Tibial nerve (tissue), 4 donors: Measurements from ENCODE around the gene SLIT3. TPM values are rescaled to one million over a fixed set of nuclear protein-coding genes. Genes with fewer than 3 reads are reported as not detected.
A peak's percentile ranks its signal among the peaks of the same experiment; 100 is the strongest.

ENCODE experiments used
- DNase-seq, 2 donors: peaks; one replicate each; pipeline ENCODE4 v3.0.0-alpha.2; 2019; ENCODE audit warnings: low spot score in 2 of 2
- H3K27ac ChIP-seq, 4 donors: fragments of 200-600 bp; sonication (generic) in 3 of 4; one replicate each; pipeline ENCODE4 v1.5.1; 2017 to 2019; ENCODE audit warnings: mild to moderate bottlenecking in 1 of 4
- H3K27me3 ChIP-seq, 2 donors: fragments of 200-600 bp; sonication (generic) in 1 of 2; one replicate each; pipeline versions ENCODE4 v1.5.1 to v1.6.0; 2017 to 2019
- H3K36me3 ChIP-seq, 3 donors: fragments of 200-600 bp; sonication (generic); one replicate each; pipeline ENCODE4 v1.5.1; 2018 to 2019
- H3K4me1 ChIP-seq, 4 donors: fragments of 200-600 bp; sonication (generic) in 3 of 4; one replicate each; pipeline ENCODE4 v1.5.1; 2017 to 2019
- H3K4me3 ChIP-seq, 4 donors: fragments of 200-600 bp; sonication (generic) in 3 of 4; one replicate each; pipeline ENCODE4 v1.5.1; 2017 to 2019; ENCODE audit warnings: mild to moderate bottlenecking in 1 of 4, moderate library complexity in 1 of 4
- H3K9me3 ChIP-seq, 4 donors: fragments of 200-600 bp; sonication (generic) in 3 of 4; one replicate each; pipeline ENCODE4 v1.5.1; 2017 to 2019
- EP300 ChIP-seq, 2 donors: sonication (generic); formaldehyde crosslinking; IDR thresholded peaks; one replicate each; pipeline ENCODE4 v1.6.1; 2017; ENCODE audit warnings: antibody characterized with exemption in 2 of 2, mild to moderate bottlenecking in 1 of 2
- POLR2A ChIP-seq, 2 donors: fragments of 450-650 bp; IDR thresholded peaks; one replicate each; pipeline ENCODE4 v1.6.1; 2017; ENCODE audit warnings: antibody characterized with exemption in 2 of 2, mild to moderate bottlenecking in 2 of 2, moderate library complexity in 2 of 2
- WGBS, 2 donors: methylation state at CpG; one replicate each; pipeline ENCODE4 v1.1.5; 2018; 5-methylcytosine and 5-hydroxymethylcytosine counted together
- total RNA-seq, 4 donors: library from RNA; depleted of rRNA; stranded (reverse); fragments of >200 nt; gene quantifications; one replicate each; pipeline ENCODE4 v1.1.0, GENCODE V29; 2016
- TF ChIP-seq, protein P1 (sequence below), 5 experiments: fragments of 200-600 bp in 3 of 5; fragments of 450-650 bp in 2 of 5; sonication (generic) in 3 of 5; IDR thresholded peaks; one replicate each; pipeline ENCODE4 v1.5.1; 2016 to 2019; ENCODE audit warnings: antibody characterized with exemption in 5 of 5, mild to moderate bottlenecking in 3 of 5, moderate library complexity in 2 of 5

SLIT3 gene
- total RNA-seq, 4 donors from 2014 or later, result 16.6 to 39.0 (median 20.2) TPM

- no peaks in the 10 kb centered on the region for H3K27me3 ChIP-seq
- no peaks in the 10 kb centered on the region for H3K36me3 ChIP-seq
- H3K4me3 ChIP-seq, result no peak overlapping the region
- H3K27ac ChIP-seq, result no peak overlapping the region
- peaks cover 0 to 10% (median 0%) of the 10 kb centered on the region in 4 donors for H3K9me3 ChIP-seq
- H3K4me1 ChIP-seq, result no peaks in the 10 kb centered on the region
- no peak for DNase-seq
- no peak for TF ChIP-seq EP300 (IDR thresholded peaks at IDR 0.05)
- TF ChIP-seq, protein P1, sequence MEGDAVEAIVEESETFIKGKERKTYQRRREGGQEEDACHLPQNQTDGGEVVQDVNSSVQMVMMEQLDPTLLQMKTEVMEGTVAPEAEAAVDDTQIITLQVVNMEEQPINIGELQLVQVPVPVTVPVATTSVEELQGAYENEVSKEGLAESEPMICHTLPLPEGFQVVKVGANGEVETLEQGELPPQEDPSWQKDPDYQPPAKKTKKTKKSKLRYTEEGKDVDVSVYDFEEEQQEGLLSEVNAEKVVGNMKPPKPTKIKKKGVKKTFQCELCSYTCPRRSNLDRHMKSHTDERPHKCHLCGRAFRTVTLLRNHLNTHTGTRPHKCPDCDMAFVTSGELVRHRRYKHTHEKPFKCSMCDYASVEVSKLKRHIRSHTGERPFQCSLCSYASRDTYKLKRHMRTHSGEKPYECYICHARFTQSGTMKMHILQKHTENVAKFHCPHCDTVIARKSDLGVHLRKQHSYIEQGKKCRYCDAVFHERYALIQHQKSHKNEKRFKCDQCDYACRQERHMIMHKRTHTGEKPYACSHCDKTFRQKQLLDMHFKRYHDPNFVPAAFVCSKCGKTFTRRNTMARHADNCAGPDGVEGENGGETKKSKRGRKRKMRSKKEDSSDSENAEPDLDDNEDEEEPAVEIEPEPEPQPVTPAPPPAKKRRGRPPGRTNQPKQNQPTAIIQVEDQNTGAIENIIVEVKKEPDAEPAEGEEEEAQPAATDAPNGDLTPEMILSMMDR (IDR thresholded peaks at IDR 0.05), result no peak
- TF ChIP-seq POLR2A (IDR thresholded peaks at IDR 0.05), result no peak
- 68 to 84% methylated on average over 2 of the region's 2 CpGs for WGBS, 2 donors
Observed at GRCh38 chr5:169289520-169289919, 11.4 kb downstream of the SLIT3 start.

- H3K27ac ChIP-seq, result peak overlapping the region in 1 of 4 donors; percentile 67
- H3K4me1 ChIP-seq, result no peaks in the 10 kb centered on the region
- H3K9me3 ChIP-seq, result peaks cover 0 to 10% (median 0%) of the 10 kb centered on the region in 4 donors
- H3K27me3 ChIP-seq, result no peaks in the 10 kb centered on the region
- no peaks in the 10 kb centered on the region for H3K36me3 ChIP-seq
- TF ChIP-seq POLR2A (IDR thresholded peaks at IDR 0.05), result no peak
- TF ChIP-seq, protein P1 (IDR thresholded peaks at IDR 0.05), result no peak
- no peak for TF ChIP-seq EP300 (IDR thresholded peaks at IDR 0.05)
- no peak overlapping the region for H3K4me3 ChIP-seq
- DNase-seq, result no peak
- WGBS, 2 donors, result 27 to 38% methylated on average over 1 of the region's 1 CpG
Observed at GRCh38 chr5:169288066-169288930, 12.6 kb downstream of the SLIT3 start.

DNA sequence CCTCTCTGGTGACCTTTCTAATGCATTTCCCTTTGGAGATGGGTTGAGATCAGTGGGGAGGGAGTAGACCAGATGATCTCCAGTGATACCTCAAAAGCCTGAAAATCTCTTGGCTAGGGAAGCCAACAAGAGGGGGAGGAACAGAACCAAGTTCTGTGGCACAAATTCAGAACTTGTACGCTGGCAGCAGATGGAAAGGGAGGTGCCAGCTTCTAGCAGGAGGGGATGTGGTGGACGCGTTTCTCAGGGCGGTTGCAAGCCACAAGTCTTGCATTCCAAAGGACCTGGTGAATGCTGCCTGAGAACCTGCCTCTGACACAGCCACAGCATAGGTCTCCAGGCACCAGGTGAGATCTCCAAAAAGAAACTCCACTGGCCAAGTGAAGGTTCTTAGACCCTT is 13.4 kb downstream of the SLIT3 start:
- Histone ChIP-seq H3K27me3 (no peaks in the 10 kb centered on the region), H3K9me3 (peaks cover 0 to 10% (median 0%) of the 10 kb centered on the region in 4 donors), H3K27ac (peak overlapping the region in 1 of 4 donors; percentile 67), H3K36me3 (no peaks in the 10 kb centered on the region), H3K4me3 (no peak overlapping the region), H3K4me1 (no peaks in the 10 kb centered on the region)
- DNase-seq, result no peak
- WGBS, 2 donors, result 50 to 64% methylated on average over 4 of the region's 4 CpGs
- TF ChIP-seq EP300 (IDR thresholded peaks at IDR 0.05) (no peak), POLR2A (IDR thresholded peaks at IDR 0.05) (no peak)
- TF ChIP-seq, protein P1 (IDR thresholded peaks at IDR 0.05), result no peak

GRCh38 chr5:169286572-169287300 is 14.2 kb downstream of the SLIT3 start:
- Histone ChIP-seq H3K9me3 (peaks cover 0 to 10% (median 0%) of the 10 kb centered on the region in 4 donors), H3K4me1 (no peaks in the 10 kb centered on the region), H3K27ac (peak overlapping the region in 1 of 4 donors; percentile 67), H3K4me3 (no peak overlapping the region), H3K36me3 (no peaks in the 10 kb centered on the region), H3K27me3 (no peaks in the 10 kb centered on the region)
- TF ChIP-seq, protein P1 (IDR thresholded peaks at IDR 0.05), result no peak
- TF ChIP-seq EP300 (IDR thresholded peaks at IDR 0.05), result no peak
- no peak for TF ChIP-seq POLR2A (IDR thresholded peaks at IDR 0.05)
- WGBS, 2 donors, result 49 to 50% methylated on average over 11 of the region's 11 CpGs
- no peak for DNase-seq

DNA sequence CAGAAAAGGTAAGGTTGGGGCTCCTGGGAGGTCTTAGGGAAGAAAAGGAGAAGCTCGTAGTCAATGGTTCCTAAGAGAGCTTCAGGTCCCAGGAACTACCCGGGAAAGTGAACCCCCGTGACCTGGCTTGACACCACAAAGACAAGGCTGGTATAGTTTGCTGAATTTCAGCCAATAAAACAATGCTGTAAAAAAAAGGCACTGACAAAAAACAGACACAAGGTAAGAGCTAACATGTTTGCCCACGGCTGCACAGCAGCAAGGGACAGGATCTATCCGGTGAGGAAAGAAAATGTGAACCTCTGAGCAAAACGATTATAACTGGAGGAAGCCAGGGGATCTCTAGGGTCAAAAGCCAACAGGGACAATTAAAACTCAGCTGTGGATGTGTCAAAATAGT is 17.1 kb downstream of the SLIT3 start:
- Histone ChIP-seq H3K27me3 (no peaks in the 10 kb centered on the region), H3K4me1 (no peaks in the 10 kb centered on the region), H3K27ac (no peak overlapping the region), H3K9me3 (peaks cover 0 to 10% (median 0%) of the 10 kb centered on the region in 4 donors), H3K36me3 (no peaks in the 10 kb centered on the region), H3K4me3 (no peak overlapping the region)
- TF ChIP-seq POLR2A (IDR thresholded peaks at IDR 0.05), result no peak
- TF ChIP-seq, protein P1 (IDR thresholded peaks at IDR 0.05), result no peak
- no peak for TF ChIP-seq EP300 (IDR thresholded peaks at IDR 0.05)
- no peak for DNase-seq
- 70 to 77% methylated on average over 6 of the region's 6 CpGs for WGBS, 2 donors
